ENCODE data around the gene HOXA4.

HOXA4 gene

DNA sequence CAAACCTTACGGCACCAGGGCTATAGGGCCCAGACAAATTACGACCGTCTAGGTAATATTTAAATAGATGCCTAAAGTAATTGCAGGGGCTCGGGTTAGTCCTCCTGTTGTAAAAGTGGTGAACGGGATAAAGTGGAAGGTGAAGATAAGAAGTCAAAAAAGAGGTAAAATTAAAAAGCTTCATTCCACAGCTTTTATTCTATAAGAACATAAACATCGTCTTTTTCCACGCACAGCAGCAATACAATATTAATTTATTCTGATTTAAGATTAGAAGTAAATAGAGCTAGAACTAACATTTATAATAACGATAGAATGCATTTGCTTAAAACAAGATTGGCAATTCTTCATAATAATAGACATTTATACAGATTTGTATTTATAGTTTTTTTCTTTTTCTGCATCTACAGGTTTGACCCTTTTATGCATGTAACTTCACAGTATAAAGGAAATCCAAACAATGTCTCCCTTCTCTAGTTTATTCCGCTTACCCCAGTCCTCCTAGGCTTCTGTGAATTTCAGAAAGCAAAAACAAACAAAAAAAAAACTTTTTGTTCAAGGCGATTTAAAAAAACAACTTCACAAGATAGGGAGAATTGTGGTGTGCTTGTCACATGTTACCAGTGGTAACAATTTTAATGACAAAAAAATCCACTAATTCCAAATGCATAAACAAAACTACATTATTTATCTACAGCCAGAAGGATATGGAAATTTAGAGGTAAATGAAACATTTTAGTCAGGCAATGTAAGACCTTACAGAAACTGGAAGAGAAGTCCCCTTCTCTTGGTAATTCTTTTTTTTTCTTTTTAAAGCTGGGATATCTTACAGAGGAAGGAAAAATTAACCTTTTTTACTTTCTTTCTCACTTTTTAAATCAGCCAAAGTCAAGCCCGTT, 40.1 kb upstream of the HOXA4 start:
- DNase-seq (ENCODE audit: low read depth, low spot score), result no peak
- no peak overlapping the region for H3K4me3 ChIP-seq (ENCODE audit: low read length)

DNA sequence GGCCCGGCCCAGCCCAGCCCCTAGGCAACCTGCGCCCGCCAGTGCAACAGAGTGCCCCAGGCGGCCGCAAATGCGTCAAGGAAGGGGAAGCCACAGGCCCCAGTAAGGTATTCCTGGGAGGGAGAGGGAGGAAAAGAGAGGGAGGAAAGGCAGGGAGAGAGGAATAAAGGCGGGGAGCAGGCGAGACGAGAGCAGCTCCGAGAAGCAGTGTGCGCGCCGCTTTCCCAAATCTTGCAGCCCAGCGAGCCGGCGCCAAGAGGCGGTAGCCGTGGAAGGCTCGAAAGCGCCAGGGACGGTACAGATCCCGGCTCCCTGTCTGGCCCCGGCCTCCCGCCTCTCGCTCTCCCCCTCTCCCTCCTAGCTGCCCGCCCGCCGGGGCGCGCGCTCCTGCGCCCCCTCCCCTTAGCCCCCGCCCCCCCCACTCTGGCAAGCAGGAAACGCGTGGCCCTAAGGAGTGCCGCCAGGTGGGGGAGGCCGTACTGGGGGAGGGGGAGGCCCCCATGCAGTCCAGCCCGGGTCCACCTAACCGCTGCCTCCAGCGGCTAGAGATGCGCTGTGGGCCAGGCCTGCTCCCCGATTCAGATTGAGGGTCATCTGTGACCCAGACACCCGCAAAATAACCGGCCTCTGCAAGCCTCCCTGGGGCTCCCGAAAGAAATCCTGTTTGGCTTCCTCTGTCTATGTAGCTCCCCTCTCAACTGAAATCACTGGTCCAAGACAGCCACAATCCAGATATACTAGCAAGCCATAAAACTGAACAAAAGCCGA, 39.3 kb upstream of the HOXA4 start:
- H3K4me3 ChIP-seq (ENCODE audit: low read length), result no peak overlapping the region
- DNase-seq (ENCODE audit: low read depth, low spot score), result no peak

DNA sequence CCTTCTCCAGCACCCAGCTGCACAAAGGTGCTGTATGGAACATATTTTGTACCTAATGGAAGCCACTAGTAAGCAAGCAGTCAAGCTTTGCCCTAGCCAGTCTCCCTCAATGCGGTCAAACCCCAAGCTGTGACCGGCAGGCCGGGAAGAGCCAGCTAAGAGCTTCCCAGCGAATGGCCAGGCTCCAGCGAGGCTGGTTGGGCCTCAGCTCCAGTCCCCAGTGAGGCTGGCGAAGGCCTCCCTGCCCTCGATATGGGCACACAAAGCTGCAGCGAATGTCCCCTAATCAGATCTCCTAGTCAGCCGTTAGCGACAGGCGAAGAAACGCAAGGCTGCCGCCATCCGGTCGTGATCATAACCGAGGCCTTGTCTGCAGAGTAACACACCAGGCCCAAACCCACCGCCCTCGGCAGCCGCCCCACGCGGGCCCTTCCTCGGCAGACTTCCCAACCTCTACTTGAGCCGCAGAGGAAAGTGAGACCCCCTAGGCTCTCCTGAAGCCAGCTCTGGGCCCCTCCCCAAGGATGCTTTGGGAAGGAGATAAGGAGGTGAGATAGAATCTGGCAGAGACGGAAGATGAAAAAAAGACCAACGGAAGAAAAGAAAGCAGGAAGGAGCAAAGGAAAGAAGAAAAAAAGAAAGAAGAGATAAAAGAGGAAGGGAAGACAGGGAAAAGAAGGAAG, 37.8 kb upstream of the HOXA4 start:
- DNase-seq (ENCODE audit: low read depth, low spot score), result no peak
- no peak overlapping the region for H3K4me3 ChIP-seq (ENCODE audit: low read length)

DNA sequence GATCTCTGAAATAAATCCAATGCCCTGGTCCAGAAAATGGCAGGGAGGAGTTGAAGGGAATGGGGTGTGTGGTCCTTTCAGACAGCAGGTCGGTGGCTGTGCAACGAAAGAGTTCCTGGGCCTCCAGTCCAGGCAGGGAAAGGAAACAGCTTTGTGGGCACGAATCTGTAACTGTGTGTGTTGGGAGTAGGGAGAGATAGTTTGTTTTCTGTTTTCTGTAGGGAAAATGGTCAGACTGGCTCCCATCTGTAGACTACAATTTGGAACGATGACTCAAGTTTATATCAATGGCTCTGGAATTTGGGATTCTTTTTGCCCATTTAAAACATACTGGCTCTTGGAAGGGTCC, 37.3 kb upstream of the HOXA4 start:
- no peak for DNase-seq (ENCODE audit: low read depth, low spot score)
- no peak overlapping the region for H3K4me3 ChIP-seq (ENCODE audit: low read length)

DNA sequence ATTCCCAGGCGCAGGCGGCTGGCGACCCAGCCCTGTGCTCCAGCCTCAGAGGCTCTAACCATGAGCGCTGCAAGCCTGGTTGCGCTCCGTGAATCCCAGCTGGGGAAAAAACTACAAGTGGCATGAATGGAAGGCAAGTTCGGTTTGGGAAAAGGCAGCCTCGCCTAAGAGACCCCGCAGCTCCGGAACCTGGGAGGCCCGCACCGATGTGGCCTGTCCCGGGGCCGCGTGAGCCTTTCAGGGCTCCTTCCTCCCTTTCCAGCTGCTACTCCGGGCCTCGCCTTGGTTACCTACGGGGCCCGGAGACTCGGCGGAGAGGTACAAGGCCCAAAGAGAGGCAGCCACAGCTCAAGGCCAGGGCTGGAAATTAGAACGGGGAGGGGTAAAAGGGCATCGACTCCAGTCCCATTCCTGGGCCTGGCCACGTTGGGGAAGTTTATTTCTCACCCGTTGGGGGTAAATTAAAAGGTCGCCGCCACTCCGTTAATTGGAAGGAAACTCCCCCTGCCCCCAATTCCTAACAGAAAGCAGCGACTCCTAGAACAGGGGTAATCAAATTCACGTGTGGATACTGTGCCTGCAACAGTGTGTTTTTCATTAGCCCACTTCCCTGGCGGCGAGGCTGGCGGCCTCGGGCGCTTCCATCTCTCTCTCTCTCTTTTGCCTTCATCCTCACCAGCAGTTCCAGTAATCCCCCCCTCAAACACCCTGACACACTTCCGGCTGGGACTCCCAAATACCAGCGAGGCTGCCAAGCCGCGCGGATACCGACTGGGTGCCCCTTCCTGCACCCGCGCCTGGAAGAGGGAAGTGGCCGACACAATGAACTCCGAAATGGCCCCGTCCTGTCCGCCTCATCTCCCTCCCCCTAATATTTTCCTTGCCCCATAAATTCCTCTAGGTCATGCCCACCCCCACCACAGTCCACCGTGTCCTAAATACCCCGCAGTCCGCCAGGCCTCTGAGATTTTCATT, 36.3 kb upstream of the HOXA4 start:
- no peak overlapping the region for H3K4me3 ChIP-seq (ENCODE audit: low read length)
- no peak for DNase-seq (ENCODE audit: low read depth, low spot score)

DNA sequence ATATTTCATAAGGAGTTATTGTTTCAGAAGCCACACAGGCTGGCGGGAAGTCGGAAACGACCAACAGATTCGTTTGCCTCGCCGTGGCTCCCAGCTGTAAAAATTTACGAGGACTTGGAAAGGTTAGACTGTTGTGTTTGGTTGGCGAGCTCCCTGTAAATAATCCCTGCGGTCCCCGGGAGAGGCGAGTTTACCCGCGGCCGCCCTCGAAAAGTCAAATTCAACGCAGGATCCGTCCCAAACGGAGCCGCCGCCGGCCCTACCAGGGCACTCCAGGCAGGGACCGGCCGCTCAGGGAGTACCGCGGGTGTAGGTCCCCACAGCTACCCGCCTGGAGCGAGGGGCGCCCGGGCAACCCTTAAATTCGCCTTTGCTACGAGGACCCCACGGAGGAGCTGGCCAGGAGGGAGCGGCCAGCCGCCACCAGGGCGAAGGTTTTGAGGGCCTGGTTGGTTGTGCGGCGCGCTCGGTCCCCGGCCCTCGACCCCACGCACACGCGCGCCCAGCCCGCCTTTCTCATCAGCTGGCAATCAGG, 35.5 kb upstream of the HOXA4 start:
- no peak for DNase-seq (ENCODE audit: low read depth, low spot score)
- H3K4me3 ChIP-seq (ENCODE audit: low read length), result no peak overlapping the region

DNA sequence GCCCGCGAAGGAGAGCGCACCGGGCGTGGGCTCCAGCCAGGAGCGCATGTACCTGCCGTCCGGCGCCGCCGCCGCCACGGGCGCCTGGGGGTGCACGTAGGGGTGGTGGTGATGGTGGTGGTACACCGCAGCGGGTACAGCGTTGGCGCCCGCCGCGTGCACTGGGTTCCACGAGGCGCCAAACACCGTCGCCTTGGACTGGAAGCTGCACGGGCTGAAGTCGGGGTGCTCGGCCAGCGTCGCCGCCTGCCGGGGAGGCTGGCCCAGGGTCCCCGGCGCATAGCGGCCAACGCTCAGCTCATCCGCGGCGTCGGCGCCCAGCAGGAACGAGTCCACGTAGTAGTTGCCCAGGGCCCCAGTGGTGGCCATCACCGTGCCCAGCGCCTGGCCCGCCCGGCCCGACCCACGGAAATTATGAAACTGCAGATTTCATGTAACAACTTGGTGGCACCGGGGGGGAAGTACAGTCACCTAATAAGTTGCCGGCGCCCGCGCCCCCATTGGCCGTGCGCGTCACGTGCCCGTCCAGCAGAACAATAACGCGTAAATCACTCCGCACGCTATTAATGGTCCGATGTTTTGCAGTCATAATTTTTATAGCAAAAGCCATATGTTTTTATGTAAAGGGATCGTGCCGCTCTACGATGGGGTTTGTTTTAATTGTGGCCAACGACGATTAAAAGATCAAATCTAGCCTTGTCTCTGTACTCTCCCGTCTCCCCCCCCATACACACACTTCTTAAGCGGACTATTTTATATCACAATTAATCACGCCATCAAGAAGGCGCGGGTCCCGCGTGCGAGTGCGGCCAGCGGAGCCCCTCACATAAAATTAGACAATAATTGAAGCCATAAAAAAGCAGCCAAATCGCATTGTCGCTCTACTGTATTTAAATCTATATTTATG, 34.8 kb upstream of the HOXA4 start, which contains the start of gene HOXA9:
HOXA9 (minus strand) TSS at position 449 of the 907 bp plus-strand sequence; CDS start at position 369, 80 bp downstream.
- no peak within 1 kb of the TSS for H3K4me3 ChIP-seq (ENCODE audit: low read length)
- no peak for DNase-seq (ENCODE audit: low read depth, low spot score)

DNA sequence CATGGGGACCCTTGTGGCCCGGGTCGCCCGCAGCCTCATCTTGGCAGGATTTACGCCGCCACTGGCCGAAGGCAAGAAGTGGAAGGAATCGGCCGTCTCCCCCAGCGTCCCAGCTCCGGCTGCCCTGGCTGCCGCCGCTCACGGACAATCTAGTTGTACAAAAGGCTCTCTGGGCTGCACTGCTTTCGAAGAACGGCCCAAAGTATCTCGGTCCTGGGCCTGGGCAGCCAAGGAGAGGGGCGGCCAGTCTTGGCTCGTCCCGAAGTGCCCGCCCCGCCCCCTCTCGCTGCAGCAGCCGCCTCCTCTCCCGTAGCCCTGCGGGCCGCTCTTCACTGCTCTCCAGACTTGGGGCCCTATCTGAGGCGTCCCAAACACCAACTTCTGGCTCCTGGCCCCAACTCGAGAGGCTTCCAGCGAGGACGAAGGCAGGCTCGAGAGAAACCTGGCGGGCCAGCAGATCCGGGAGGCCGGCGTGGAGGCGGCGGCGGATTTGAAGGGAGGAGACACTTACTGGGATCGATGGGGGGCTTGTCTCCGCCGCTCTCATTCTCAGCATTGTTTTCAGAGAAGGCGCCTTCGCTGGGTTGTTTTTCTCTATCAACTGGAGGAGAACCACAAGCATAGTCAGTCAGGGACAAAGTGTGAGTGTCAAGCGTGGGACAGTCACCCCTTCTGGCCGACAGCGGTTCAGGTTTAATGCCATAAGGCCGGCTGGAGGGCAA, 34.0 kb upstream of the HOXA4 start:
- no peak for DNase-seq (ENCODE audit: low read depth, low spot score)
- no peak overlapping the region for H3K4me3 ChIP-seq (ENCODE audit: low read length)

DNA sequence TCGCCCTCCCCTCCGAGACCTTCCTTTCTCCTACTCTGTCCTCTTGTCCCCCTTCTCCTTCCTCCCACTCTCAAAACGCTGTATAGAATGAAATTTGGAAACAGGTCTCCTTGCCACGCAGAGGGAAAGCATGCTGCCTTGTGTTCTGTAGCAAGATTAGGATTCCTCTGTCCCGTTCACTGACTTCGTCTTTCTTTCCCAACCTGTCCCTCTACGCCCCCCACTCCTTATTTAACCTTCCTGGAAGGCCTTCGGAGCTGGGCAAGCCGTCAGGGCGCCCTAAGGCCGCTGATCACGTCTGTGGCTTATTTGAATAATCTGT, 33.4 kb upstream of the HOXA4 start:
- no peak overlapping the region for H3K4me3 ChIP-seq (ENCODE audit: low read length)
- DNase-seq (ENCODE audit: low read depth, low spot score), result no peak

DNA sequence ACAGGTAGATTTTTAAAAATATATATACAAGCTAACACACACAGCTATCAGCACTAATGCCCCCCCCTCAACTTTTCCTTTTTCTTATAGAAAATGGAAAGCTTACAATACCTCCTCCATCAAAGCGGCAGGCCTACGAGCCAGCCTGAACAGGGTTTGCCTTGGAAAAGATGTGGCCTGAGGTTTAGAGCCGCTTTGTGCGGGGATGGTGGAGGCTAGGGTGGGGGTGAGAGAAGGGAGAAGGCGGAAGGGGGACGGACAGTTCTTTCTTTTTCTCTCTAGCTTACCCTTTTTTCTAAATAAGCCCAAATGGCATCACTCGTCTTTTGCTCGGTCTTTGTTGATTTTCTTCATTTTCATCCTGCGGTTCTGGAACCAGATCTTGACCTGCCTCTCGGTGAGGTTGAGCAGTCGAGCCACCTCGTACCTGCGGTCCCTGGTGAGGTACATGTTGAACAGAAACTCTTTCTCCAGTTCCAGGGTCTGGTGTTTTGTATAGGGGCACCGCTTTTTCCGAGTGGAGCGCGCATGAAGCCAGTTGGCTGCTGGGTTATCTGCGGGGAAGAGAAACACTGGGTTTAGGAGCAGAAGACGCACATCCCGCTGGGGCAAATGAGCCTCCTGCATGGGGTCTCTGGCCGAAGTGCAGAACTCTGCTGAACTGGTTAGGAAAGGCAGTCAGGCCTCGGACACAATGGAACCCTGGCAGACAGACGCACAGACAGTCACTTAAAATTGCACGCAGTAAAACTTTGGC, 32.9 kb upstream of the HOXA4 start:
- no peak overlapping the region for H3K4me3 ChIP-seq (ENCODE audit: low read length)
- no peak for DNase-seq (ENCODE audit: low read depth, low spot score)

DNA sequence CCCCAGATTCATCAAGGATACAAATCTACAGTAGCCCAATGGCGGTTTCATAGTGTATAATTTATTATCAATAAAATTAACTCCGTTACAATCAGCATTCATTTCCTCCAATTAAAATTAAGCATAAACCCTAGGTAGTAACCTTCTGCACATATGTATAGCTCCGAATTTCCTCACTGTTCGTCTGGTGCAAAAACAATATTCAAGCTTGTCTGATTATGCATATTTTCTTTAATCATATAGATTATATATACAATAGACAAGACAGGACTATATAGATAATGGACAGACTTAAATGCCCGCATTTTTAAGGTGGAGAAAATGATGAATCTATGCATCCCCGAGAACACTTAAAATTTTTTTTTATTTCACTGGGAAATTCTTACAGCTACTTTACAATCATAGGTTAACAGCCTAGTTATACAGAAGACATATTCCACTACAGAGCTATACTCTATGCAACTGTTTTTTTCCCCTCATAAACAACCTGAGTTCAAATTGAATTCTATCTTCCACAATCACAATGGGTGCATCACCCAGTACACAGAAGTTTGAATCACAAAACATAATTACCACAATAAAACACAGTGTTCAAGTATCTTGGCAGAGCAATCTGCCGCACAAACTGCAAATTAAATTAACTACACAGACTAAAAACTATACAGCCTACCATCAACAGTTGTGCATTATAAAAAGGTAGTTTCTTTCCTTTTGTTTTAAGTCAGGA, 32.2 kb upstream of the HOXA4 start:
- no peak for DNase-seq (ENCODE audit: low read depth, low spot score)
- no peak overlapping the region for H3K4me3 ChIP-seq (ENCODE audit: low read length)

DNA sequence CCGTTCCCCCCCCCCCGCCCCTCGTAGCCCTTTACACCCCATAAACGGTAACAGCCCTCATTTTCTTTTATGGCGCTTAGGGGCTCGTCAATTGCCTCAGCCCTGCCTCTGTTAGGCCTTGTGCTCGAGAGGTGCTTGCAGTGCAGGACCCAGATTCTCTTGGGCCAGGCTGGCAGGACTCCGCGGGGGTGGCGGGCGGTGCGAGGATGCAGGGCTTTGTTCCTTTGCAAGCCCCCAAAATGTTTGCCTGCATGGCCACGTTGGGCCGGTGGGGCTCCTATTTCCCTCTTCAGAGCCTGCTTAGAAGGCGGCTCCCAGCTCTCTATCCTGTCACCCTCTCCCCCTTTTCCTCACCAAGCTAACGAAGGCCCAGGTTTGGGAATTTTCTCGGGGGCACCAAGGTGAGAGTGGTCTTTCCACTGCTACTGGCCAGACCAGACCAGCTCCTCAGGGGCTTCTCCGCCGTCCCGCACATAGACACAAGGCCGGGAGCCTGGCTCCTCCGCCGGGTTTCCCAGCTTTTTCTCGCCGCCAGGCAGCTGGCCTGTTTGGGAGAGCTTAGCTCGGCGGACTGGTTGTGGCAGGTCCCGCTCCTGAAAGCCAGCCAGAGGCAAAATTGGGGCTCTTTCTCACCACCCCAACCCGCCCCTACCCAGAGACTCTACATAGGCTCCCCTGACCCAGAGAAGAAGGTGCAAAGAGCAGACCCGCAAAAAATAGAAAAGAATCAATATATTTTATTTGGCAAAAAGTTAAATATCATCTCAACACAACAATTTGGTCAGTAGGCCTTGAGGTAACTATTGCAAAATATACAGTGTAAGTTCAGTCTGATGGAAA, 31.4 kb upstream of the HOXA4 start:
- DNase-seq (ENCODE audit: low read depth, low spot score), result no peak
- H3K4me3 ChIP-seq (ENCODE audit: low read length), result no peak overlapping the region

DNA sequence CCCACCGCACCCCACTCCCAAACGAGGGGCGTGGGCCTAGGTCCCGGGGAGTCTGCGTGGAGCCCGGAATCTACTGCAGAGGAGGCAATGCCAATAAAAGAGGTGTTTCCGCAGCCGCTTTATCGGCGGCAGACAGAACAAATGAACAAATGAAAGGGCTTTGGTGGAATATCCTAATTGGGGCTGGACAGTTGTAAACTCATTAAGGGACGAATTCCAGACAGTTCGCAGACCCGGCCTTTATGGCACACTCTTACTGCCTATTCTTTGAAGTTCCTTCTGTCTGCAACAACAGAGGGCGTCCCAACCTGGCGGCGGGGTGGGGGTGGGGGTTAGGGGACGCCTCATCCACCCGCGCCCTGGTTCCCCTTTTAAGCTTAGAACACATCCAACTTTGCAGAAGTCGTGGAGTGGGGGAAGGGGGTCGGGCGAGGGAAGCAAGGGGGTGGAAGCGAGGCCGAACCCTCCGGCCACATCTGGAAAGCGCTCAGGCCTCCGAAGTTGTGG, 30.7 kb upstream of the HOXA4 start:
- peak overlapping the region; percentile 67 for H3K4me3 ChIP-seq (ENCODE audit: low read length)

DNA sequence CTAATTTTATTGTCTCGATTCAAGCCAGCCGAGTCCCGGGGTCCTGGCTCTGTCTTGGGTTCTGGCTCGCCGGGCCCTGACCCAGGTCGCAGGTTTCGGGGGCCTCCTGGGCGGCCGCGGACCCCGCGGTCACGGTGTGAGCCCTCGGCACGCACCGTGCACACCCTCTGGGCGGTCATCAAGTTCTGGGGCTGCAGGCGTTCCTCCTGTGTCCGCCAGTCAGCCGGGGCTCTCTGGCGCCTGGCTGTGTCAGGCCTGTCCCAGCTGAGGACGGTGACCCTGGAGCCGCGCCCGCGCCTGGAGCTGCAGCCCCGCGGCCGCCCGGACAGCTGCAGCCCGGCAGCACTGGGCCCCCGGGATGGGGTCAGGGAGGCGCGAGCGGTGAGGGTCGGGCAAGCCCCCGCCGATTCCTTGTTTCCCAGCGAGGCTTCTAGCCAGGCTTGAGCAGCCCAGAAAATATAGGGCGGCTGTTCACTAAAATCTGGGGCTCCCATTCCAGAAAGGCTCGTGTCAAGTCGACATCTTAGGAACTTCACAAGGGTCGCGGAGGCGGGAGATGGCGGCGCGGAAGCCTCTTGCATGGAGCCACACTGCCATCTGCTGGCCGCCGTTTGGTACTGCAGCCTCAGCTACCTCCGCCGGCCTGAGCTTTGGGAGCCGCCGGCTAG, 30.1 kb upstream of the HOXA4 start:
- H3K4me3 ChIP-seq (ENCODE audit: low read length), result peak overlapping the region; percentile 67
- peak; percentile 83 for DNase-seq (ENCODE audit: low read depth, low spot score)

More for the DNA sequence above, 30.7 kb upstream of the HOXA4 start:
- DNase-seq (ENCODE audit: low read depth, low spot score), result no peak

All from Jurkat, Clone E6-1 (cell line).